Liver (tissue), 9 donors: ENCODE results near the gene PHF12. TPM values are rescaled to one million over a fixed set of nuclear protein-coding genes. Genes with fewer than 3 reads are reported as not detected.

Experiments
- DNase-seq: peaks from one replicate; pipeline ENCODE4 v3.0.0-alpha.2; 2017; ENCODE audit warnings: low spot score
- H3K27ac ChIP-seq, 2 donors: one replicate each; pipeline ENCODE4 v1.7.0; 2013; ENCODE audit warnings: inconsistent platforms in 2 of 2, low read length in 2 of 2, control low read depth in 1 of 2, low read depth in 1 of 2, mild to moderate bottlenecking in 1 of 2
- H3K27me3 ChIP-seq, 4 donors: one replicate each; pipeline versions ENCODE4 v1.6.1 to v1.7.0; 2013; ENCODE audit warnings: low read length in 3 of 4, inconsistent platforms in 1 of 4, mild to moderate bottlenecking in 1 of 4, moderate library complexity in 1 of 4; ENCODE audit not compliant: control insufficient read depth in 4 of 4, insufficient read depth in 4 of 4
- H3K36me3 ChIP-seq, 4 donors: one replicate each; pipeline versions ENCODE4 v1.6.1 to v1.7.0; 2013; ENCODE audit warnings: low read length in 3 of 4, mild to moderate bottlenecking in 3 of 4, low read depth in 1 of 4, moderate library complexity in 1 of 4; ENCODE audit not compliant: control insufficient read depth in 4 of 4, insufficient read depth in 3 of 4
- H3K4me1 ChIP-seq, 4 donors: one replicate each; pipeline versions ENCODE4 v1.6.1 to v1.7.0; 2013; ENCODE audit warnings: low read length in 3 of 4, mild to moderate bottlenecking in 3 of 4, moderate library complexity in 1 of 4; ENCODE audit not compliant: control insufficient read depth in 4 of 4, insufficient read depth in 4 of 4
- H3K4me3 ChIP-seq, 3 donors: one replicate each; pipeline versions ENCODE4 v1.6.1 to v1.7.0; 2013; ENCODE audit warnings: low read length in 3 of 3, control low read depth in 1 of 3, low read depth in 1 of 3, mild to moderate bottlenecking in 1 of 3
- H3K9ac ChIP-seq, 2 donors: one replicate each; pipeline ENCODE4 v1.7.0; 2013; ENCODE audit warnings: low read length in 2 of 2, mild to moderate bottlenecking in 2 of 2, moderate library complexity in 2 of 2, control low read depth in 1 of 2, low read depth in 1 of 2
- H3K9me3 ChIP-seq, 4 donors: one replicate each; pipeline versions ENCODE4 v1.6.1 to v1.7.0; 2013; ENCODE audit warnings: low read length in 3 of 4; ENCODE audit not compliant: control insufficient read depth in 4 of 4
- ATF3 ChIP-seq: IDR thresholded peaks from 2 replicates; pipeline ENCODE4 v1.6.1; 2016; ENCODE audit warnings: antibody characterized with exemption
- CTCF ChIP-seq: fragments of 150-350 bp; IDR thresholded peaks from 2 replicates; pipeline ENCODE4 v1.5.1; 2017; ENCODE audit warnings: improper control_type of control experiment, low read depth, low read length; ENCODE audit not compliant: missing input control
- EGR1 ChIP-seq, 2 donors: IDR thresholded peaks; 2 replicates each; pipeline ENCODE4 v1.6.1; 2016 to 2018; ENCODE audit warnings: antibody characterized with exemption in 2 of 2, low read depth in 2 of 2
- FOXA1 ChIP-seq: IDR thresholded peaks from 2 replicates; pipeline ENCODE4 v1.6.1; 2016; ENCODE audit warnings: antibody characterized with exemption
- FOXA2 ChIP-seq: IDR thresholded peaks from 2 replicates; pipeline ENCODE4 v1.6.1; 2016; ENCODE audit warnings: antibody characterized with exemption
- GABPA ChIP-seq, 2 donors: IDR thresholded peaks in 1 of 2; conservative IDR thresholded peaks in 1 of 2; 2 replicates each; pipeline ENCODE4 v1.6.1; 2016; ENCODE audit warnings: antibody characterized with exemption in 2 of 2, mild to moderate bottlenecking in 1 of 2, moderate library complexity in 1 of 2
- JUND ChIP-seq, 2 donors: IDR thresholded peaks; 2 replicates each; pipeline ENCODE4 v1.6.1; 2016; ENCODE audit warnings: antibody characterized with exemption in 2 of 2
- MAX ChIP-seq: IDR thresholded peaks from 2 replicates; pipeline ENCODE4 v1.6.1; 2016; ENCODE audit warnings: antibody characterized with exemption
- NR2F2 ChIP-seq: IDR thresholded peaks from 2 replicates; pipeline ENCODE4 v1.6.1; 2016; ENCODE audit warnings: antibody characterized with exemption
- RAD21 ChIP-seq, 2 donors: IDR thresholded peaks; 2 replicates each; pipeline ENCODE4 v1.6.1; 2016; ENCODE audit warnings: antibody characterized with exemption in 2 of 2, mild to moderate bottlenecking in 2 of 2
- REST ChIP-seq: IDR thresholded peaks from 2 replicates; pipeline ENCODE4 v1.6.1; 2016; ENCODE audit warnings: antibody characterized with exemption, mild to moderate bottlenecking
- RXRA ChIP-seq, 2 donors: IDR thresholded peaks; 2 replicates each; pipeline ENCODE4 v1.6.1; 2017 to 2018; ENCODE audit warnings: antibody characterized with exemption in 2 of 2, mild to moderate bottlenecking in 1 of 2
- SP1 ChIP-seq: IDR thresholded peaks from 2 replicates; pipeline ENCODE4 v1.6.1; 2018; ENCODE audit warnings: antibody characterized with exemption, mild to moderate bottlenecking
- TAF1 ChIP-seq: conservative IDR thresholded peaks from 2 replicates; pipeline ENCODE4 v1.6.1; 2016; ENCODE audit warnings: antibody characterized with exemption, mild to moderate bottlenecking
- ZBTB33 ChIP-seq: IDR thresholded peaks from 2 replicates; pipeline ENCODE4 v1.6.1; 2016; ENCODE audit warnings: antibody characterized with exemption
- WGBS: extraction: QIAGEN DNeasy Blood & Tissue Kit; methylation state at CpG from one replicate; pipeline ENCODE4 v1.1.7; 2013; 5-methylcytosine and 5-hydroxymethylcytosine counted together
- polyA plus RNA-seq, 2 donors: library from polyadenylated mRNA; stranded (reverse) in 1 of 2; unstranded in 1 of 2; fragments of 200-250 nt in 1 of 2; fragments of >200 nt in 1 of 2; fragmentation: Nextera tagmentation in 1 of 2; extraction: Ambion mirVana in 1 of 2; gene quantifications; one replicate each; pipeline versions ENCODE4 v1.2.1 to v1.2.3, GENCODE V29; 2013 to 2015
- total RNA-seq, 2 donors: library from RNA; depleted of rRNA; stranded (reverse); fragments of >200 nt; gene quantifications; one replicate each; pipeline ENCODE4 v1.2.3, GENCODE V29; 2014
- donor health status: healthy.
- donor health status: healthy.
- donor health status: healthy.
- donor health status: healthy.
- donor health status: healthy.

The PHF12 gene
- total and polyA plus RNA-seq, 4 donors, result 4.3 to 21.3 (median 11.7) TPM

GRCh38 chr17:28885363-28885762, 66.0 kb downstream of the PHF12 start:
- H3K27ac ChIP-seq, result no peak overlapping the region
- H3K4me3 ChIP-seq, result no peak overlapping the region
- H3K9ac ChIP-seq, result no peak overlapping the region
- no peaks in the 10 kb centered on the region for H3K9me3 ChIP-seq
- TF ChIP-seq GABPA (IDR thresholded peaks at IDR 0.05 in 1 of 2, conservative IDR thresholded peaks at IDR 0.05 in 1 of 2) (no peak), REST (no peak), CTCF (no peak), MAX (no peak), SP1 (no peak), RAD21 (IDR thresholded peaks at IDR 0.05) (no peak), TAF1 (no peak), RXRA (IDR thresholded peaks at IDR 0.05) (no peak), EGR1 (IDR thresholded peaks at IDR 0.05; ENCODE audit: low read depth in 2 of 2) (no peak), FOXA2 (no peak), ZBTB33 (no peak), JUND (IDR thresholded peaks at IDR 0.05) (no peak), FOXA1 (no peak), ATF3 (no peak), NR2F2 (no peak)
- no peaks in the 10 kb centered on the region for H3K27me3 ChIP-seq
- WGBS, result 96% methylated on average over 4 of the region's 4 CpGs
- H3K4me1 ChIP-seq, result no peaks in the 10 kb centered on the region
- peaks cover 30 to 52% (median 33%) of the 10 kb centered on the region in 4 donors for H3K36me3 ChIP-seq
- DNase-seq, result no peak
